ENCODE results near the gene DOCK2. TPM values are rescaled to one million over a fixed set of nuclear protein-coding genes. Genes with fewer than 3 reads are reported as not detected.

DOCK2 gene
- total and polyA plus RNA-seq, 8 donors: 4.3 to 101 (median 5.3) TPM

GRCh38 chr5:170121321-170121720 lies 484.2 kb downstream of the DOCK2 start:
- no peak overlapping the region for H3K27ac ChIP-seq
- ATAC-seq (no peak), DNase-seq (no peak)
- H3K27me3 ChIP-seq: no peaks in the 10 kb centered on the region
- H3K9me3 ChIP-seq: peaks cover 0 to 10% of the 10 kb centered on the region in 2 donors
- intact Hi-C loops (cut with DNase I): no loop called here
- H3K36me3 ChIP-seq: no peaks in the 10 kb centered on the region
- no peak for TF ChIP-seq CTCF (IDR thresholded peaks at IDR 0.05)
- H3K4me1 ChIP-seq: no peaks in the 10 kb centered on the region
- no peak overlapping the region for H3K4me3 ChIP-seq

GRCh38 chr5:170126061-170126460 lies 489.0 kb downstream of the DOCK2 start:
- DNase-seq (no peak), ATAC-seq (no peak)
- Histone ChIP-seq H3K4me1 (no peaks in the 10 kb centered on the region), H3K36me3 (no peaks in the 10 kb centered on the region), H3K27me3 (no peaks in the 10 kb centered on the region), H3K4me3 (no peak overlapping the region), H3K9me3 (peaks cover 0 to 20% of the 10 kb centered on the region in 2 donors), H3K27ac (no peak overlapping the region)
- intact Hi-C loops (cut with DNase I): no loop called here
- no peak for TF ChIP-seq CTCF (IDR thresholded peaks at IDR 0.05)

- intact Hi-C loops (cut with DNase I): no loop called here
- ATAC-seq: no peak
- Histone ChIP-seq H3K9me3 (peaks cover 0 to 20% of the 10 kb centered on the region in 2 donors), H3K4me1 (no peaks in the 10 kb centered on the region), H3K36me3 (no peaks in the 10 kb centered on the region), H3K4me3 (no peak overlapping the region), H3K27ac (no peak overlapping the region), H3K27me3 (no peaks in the 10 kb centered on the region)
- TF ChIP-seq CTCF (IDR thresholded peaks at IDR 0.05): no peak
- DNase-seq: no peak
Measured at GRCh38 chr5:170126626-170127025, 489.6 kb downstream of the DOCK2 start.

GRCh38 chr5:170131235-170131634 lies 494.2 kb downstream of the DOCK2 start:
- intact Hi-C loops (cut with DNase I): no loop called here

GRCh38 chr5:170132269-170132975 lies 495.3 kb downstream of the DOCK2 start:
- intact Hi-C loops (cut with DNase I): no loop called here
- ATAC-seq: no peak

More at GRCh38 chr5:170131235-170131634, 494.2 kb downstream of the DOCK2 start:
- Histone ChIP-seq H3K9me3 (peaks cover 0 to 11% of the 10 kb centered on the region in 2 donors), H3K36me3 (no peaks in the 10 kb centered on the region), H3K4me3 (no peak overlapping the region), H3K27me3 (no peaks in the 10 kb centered on the region), H3K27ac (no peak overlapping the region), H3K4me1 (no peaks in the 10 kb centered on the region)
- no peak for TF ChIP-seq CTCF (IDR thresholded peaks at IDR 0.05)
- DNase-seq: no peak
- ATAC-seq: no peak

More at GRCh38 chr5:170132269-170132975, 495.3 kb downstream of the DOCK2 start:
- Histone ChIP-seq H3K27me3 (no peaks in the 10 kb centered on the region), H3K36me3 (no peaks in the 10 kb centered on the region), H3K27ac (no peak overlapping the region), H3K4me1 (no peaks in the 10 kb centered on the region), H3K9me3 (no peaks in the 10 kb centered on the region), H3K4me3 (no peak overlapping the region)
- TF ChIP-seq CTCF (IDR thresholded peaks at IDR 0.05): no peak
- DNase-seq: no peak

Small RNA genes lying within 50 kb of the gene (microRNA-seq; reads per million reads assigned to microRNA genes)
- gene MIR378E: 0 reads per million in 2 donors

Other genes with a start within 250 kb of the DOCK2 start
- 1 to 10 TPM; 6.4 to 9.3 TPM for gene SPDL1, start 53.5 kb upstream of the DOCK2 start, total RNA-seq
- 10 to 100 TPM; 29.9 to 43.2 (median 35.3) TPM for gene SPDL1, start 53.5 kb upstream of the DOCK2 start, polyA plus RNA-seq (ENCODE audit: insufficient read length in 6 of 6)